Skeletal muscle tissue (tissue), 4 donors: ENCODE data around the gene BABAM2. TPM values are rescaled to one million over a fixed set of nuclear protein-coding genes. Genes with fewer than 3 reads are reported as not detected.
A peak's percentile ranks its signal among the peaks of the same experiment; 100 is the strongest.

Source experiments
- H3K27ac ChIP-seq: one replicate; pipeline ENCODE4 v1.7.0; 2013; ENCODE audit warnings: mild to moderate bottlenecking, low read depth, low read length, inconsistent platforms
- H3K27me3 ChIP-seq, 3 donors: one replicate each; pipeline ENCODE4 v1.7.0; 2013; ENCODE audit warnings: low read length in 3 of 3; ENCODE audit not compliant: control insufficient read depth in 3 of 3, insufficient read depth in 3 of 3
- H3K36me3 ChIP-seq, 3 donors: one replicate each; pipeline ENCODE4 v1.7.0; 2013; ENCODE audit warnings: low read length in 3 of 3; ENCODE audit not compliant: control insufficient read depth in 3 of 3, insufficient read depth in 3 of 3
- H3K4me1 ChIP-seq, 3 donors: one replicate each; pipeline ENCODE4 v1.7.0; 2013; ENCODE audit warnings: low read length in 3 of 3, mild to moderate bottlenecking in 3 of 3; ENCODE audit not compliant: control insufficient read depth in 3 of 3, insufficient read depth in 3 of 3
- H3K4me3 ChIP-seq, 3 donors: one replicate each; pipeline ENCODE4 v1.7.0; 2013; ENCODE audit warnings: low read length in 3 of 3
- H3K9ac ChIP-seq, 3 donors: one replicate each; pipeline ENCODE4 v1.7.0; 2013; ENCODE audit warnings: low read length in 3 of 3, mild to moderate bottlenecking in 3 of 3, moderate library complexity in 2 of 3, low read depth in 1 of 3
- H3K9me3 ChIP-seq, 3 donors: one replicate each; pipeline ENCODE4 v1.7.0; 2013; ENCODE audit warnings: low read length in 3 of 3; ENCODE audit not compliant: control insufficient read depth in 3 of 3
- total RNA-seq: library from RNA; depleted of rRNA; stranded (reverse); fragments of >200 nt; gene quantifications from one replicate; pipeline ENCODE4 v1.2.3, GENCODE V29; 2014
- donor health status: Osteomylitis.

Gene BABAM2
- total RNA-seq, 1 donor from 2014 or later, result 24.0 TPM

- Histone ChIP-seq H3K36me3 (no peaks in the 10 kb centered on the region), H3K9me3 (no peaks in the 10 kb centered on the region), H3K4me1 (peaks cover 21 to 35% (median 28%) of the 10 kb centered on the region in 3 donors), H3K4me3 (no peak overlapping the region), H3K27ac (no peak overlapping the region), H3K27me3 (no peaks in the 10 kb centered on the region), H3K9ac (no peak overlapping the region)
Observed at GRCh38 chr2:28352610-28353195, 462.2 kb downstream of the BABAM2 start.

- Histone ChIP-seq H3K36me3 (no peaks in the 10 kb centered on the region), H3K9me3 (no peaks in the 10 kb centered on the region), H3K9ac (peak overlapping the region in 2 of 3 donors; percentile 3 to 73), H3K27ac (peak overlapping the region; percentile 83), H3K4me1 (peaks cover 16 to 40% (median 21%) of the 10 kb centered on the region in 3 donors), H3K4me3 (no peak overlapping the region), H3K27me3 (no peaks in the 10 kb centered on the region)
Observed at GRCh38 chr2:28354920-28355520, 464.5 kb downstream of the BABAM2 start.

GRCh38 chr2:28355521-28356094 is 465.1 kb downstream of the BABAM2 start:
- peak overlapping the region; percentile 51 to 73 (median 65) for H3K9ac ChIP-seq
- peak overlapping the region; percentile 83 for H3K27ac ChIP-seq
- H3K4me3 ChIP-seq, result peak overlapping the region in 1 of 3 donors; percentile 45
- no peaks in the 10 kb centered on the region for H3K9me3 ChIP-seq
- no peaks in the 10 kb centered on the region for H3K27me3 ChIP-seq
- H3K4me1 ChIP-seq, result peaks cover 16 to 45% (median 21%) of the 10 kb centered on the region in 3 donors
- no peaks in the 10 kb centered on the region for H3K36me3 ChIP-seq

GRCh38 chr2:28356095-28356911 is 465.8 kb downstream of the BABAM2 start:
- no peaks in the 10 kb centered on the region for H3K9me3 ChIP-seq
- no peaks in the 10 kb centered on the region for H3K27me3 ChIP-seq
- peak overlapping the region; percentile 83 for H3K27ac ChIP-seq
- H3K9ac ChIP-seq, result peak overlapping the region; percentile 51 to 73 (median 65)
- H3K4me3 ChIP-seq, result peak overlapping the region in 2 of 3 donors; percentile 9 to 45
- H3K36me3 ChIP-seq, result no peaks in the 10 kb centered on the region
- peaks cover 16 to 51% (median 21%) of the 10 kb centered on the region in 3 donors for H3K4me1 ChIP-seq

GRCh38 chr2:28357055-28357454 is 466.5 kb downstream of the BABAM2 start:
- Histone ChIP-seq H3K27ac (peak overlapping the region; percentile 83), H3K9me3 (no peaks in the 10 kb centered on the region), H3K9ac (peak overlapping the region in 2 of 3 donors; percentile 59 to 73), H3K4me3 (no peak overlapping the region), H3K27me3 (no peaks in the 10 kb centered on the region), H3K4me1 (peaks cover 16 to 49% (median 21%) of the 10 kb centered on the region in 3 donors), H3K36me3 (no peaks in the 10 kb centered on the region)

- H3K4me1 ChIP-seq, result peaks cover 16 to 46% (median 21%) of the 10 kb centered on the region in 3 donors
- H3K27ac ChIP-seq, result no peak overlapping the region
- no peaks in the 10 kb centered on the region for H3K36me3 ChIP-seq
- H3K9ac ChIP-seq, result no peak overlapping the region
- no peaks in the 10 kb centered on the region for H3K27me3 ChIP-seq
- H3K9me3 ChIP-seq, result no peaks in the 10 kb centered on the region
- no peak overlapping the region for H3K4me3 ChIP-seq
Observed at GRCh38 chr2:28357948-28358667, 467.6 kb downstream of the BABAM2 start.

- Histone ChIP-seq H3K4me1 (peaks cover 16 to 49% (median 21%) of the 10 kb centered on the region in 3 donors), H3K4me3 (no peak overlapping the region), H3K27ac (no peak overlapping the region), H3K9me3 (no peaks in the 10 kb centered on the region), H3K27me3 (no peaks in the 10 kb centered on the region), H3K9ac (no peak overlapping the region), H3K36me3 (no peaks in the 10 kb centered on the region)
Observed at GRCh38 chr2:28358668-28359201, 468.2 kb downstream of the BABAM2 start.

- Histone ChIP-seq H3K36me3 (no peaks in the 10 kb centered on the region), H3K9me3 (no peaks in the 10 kb centered on the region), H3K9ac (peak overlapping the region in 1 of 3 donors; percentile 14), H3K27me3 (no peaks in the 10 kb centered on the region), H3K4me1 (peaks cover 17 to 55% (median 21%) of the 10 kb centered on the region in 3 donors), H3K4me3 (no peak overlapping the region), H3K27ac (no peak overlapping the region)
Observed at GRCh38 chr2:28359222-28360057, 468.9 kb downstream of the BABAM2 start.
